B cell (primary cell): ENCODE data around the gene MTERF2. TPM values are rescaled to one million over a fixed set of nuclear protein-coding genes. Genes with fewer than 3 reads are reported as not detected.

Experiments
- ATAC-seq: fragments of 200-7000 bp; cut with Tn5 transposase; one replicate; pipeline ENCODE4 v1.10.0; 2021; ENCODE audit warnings: low read depth, mild to moderate bottlenecking, moderate number of reproducible peaks, moderate library complexity
- CTCF ChIA-PET: fragments of 350-600 bp; sonication (Branson Sonifier 250); formaldehyde crosslinking; loops from one replicate; lab custom pipeline; 2021; ENCODE audit warnings: antibody characterized with exemption, inconsistent platforms; lab: Charles Lee
- POLR2A ChIA-PET: fragments of 350-600 bp; sonication (Branson Sonifier 250); formaldehyde crosslinking; loops from one replicate; lab custom pipeline; 2021; ENCODE audit warnings: antibody characterized with exemption; lab: Charles Lee
- DNase-seq: peaks from one replicate; pipeline ENCODE4 v3.0.0; 2013
- H2AFZ ChIP-seq: 2 replicates; pipeline ENCODE4 v1.6.1; 2012; ENCODE audit warnings: mild to moderate bottlenecking, low read depth, low read length; ENCODE audit not compliant: insufficient read depth, poor library complexity, severe bottlenecking
- H3K27ac ChIP-seq, 2 donors: 1 replicate in 1 of 2; 2 replicates in 1 of 2; pipeline ENCODE4 v1.5.1; 2012 to 2013; ENCODE audit warnings: low read length in 2 of 2, mild to moderate bottlenecking in 2 of 2, moderate library complexity in 1 of 2
- H3K27me3 ChIP-seq, 4 experiments: fragments of 200-600 bp in 1 of 4; sonication (generic) in 1 of 4; replicated peaks in 1 of 4; 1 replicate in 2 of 4; 2 replicates in 2 of 4; pipeline versions ENCODE4 v1.6.1 to v1.7.0; 2013 to 2016; ENCODE audit warnings: low read length in 3 of 4, mild to moderate bottlenecking in 2 of 4, mixed read lengths in 1 of 4, moderate library complexity in 1 of 4; ENCODE audit not compliant: insufficient read depth in 4 of 4, control insufficient read depth in 3 of 4; ENCODE audit errors: control extremely low read depth in 1 of 4
- H3K36me3 ChIP-seq, 2 experiments: replicated peaks in 1 of 2; 1 replicate in 1 of 2; 2 replicates in 1 of 2; pipeline versions ENCODE4 v1.6.1 to v1.7.1; 2013; ENCODE audit warnings: low read length in 1 of 2; ENCODE audit not compliant: insufficient read depth in 2 of 2, control insufficient read depth in 1 of 2; ENCODE audit errors: control extremely low read depth in 1 of 2, extremely low read depth in 1 of 2
- H3K4me1 ChIP-seq, 2 donors: fragments of 200-600 bp in 1 of 2; sonication (generic) in 1 of 2; 1 replicate in 1 of 2; 2 replicates in 1 of 2; pipeline versions ENCODE4 v1.5.1 to v1.6.1; 2013 to 2017; ENCODE audit warnings: low read length in 2 of 2; ENCODE audit not compliant: control insufficient read depth in 2 of 2, insufficient read depth in 2 of 2
- H3K4me2 ChIP-seq: replicated peaks from 2 replicates; pipeline ENCODE3; 2012; ENCODE audit warnings: mild to moderate bottlenecking, low read depth, low read length; ENCODE audit not compliant: poor library complexity, severe bottlenecking
- H3K4me3 ChIP-seq, 5 experiments: fragments of 200-600 bp in 1 of 5; sonication (generic) in 1 of 5; 1 replicate in 3 of 5; 2 replicates in 2 of 5; pipeline versions ENCODE4 v1.5.1 to v1.7.0; 2011 to 2016; ENCODE audit warnings: low read length in 4 of 5, mild to moderate bottlenecking in 4 of 5, low read depth in 2 of 5, control low read depth in 1 of 5, moderate library complexity in 1 of 5; ENCODE audit not compliant: insufficient read depth in 1 of 5; ENCODE audit errors: control extremely low read depth in 1 of 5, extremely low read depth in 1 of 5
- H3K79me2 ChIP-seq: fragments of 200-600 bp; sonication (generic); one replicate; pipeline ENCODE4 v1.6.0; 2016; ENCODE audit warnings: low read length; ENCODE audit not compliant: control insufficient read depth, insufficient read depth
- H3K9ac ChIP-seq: fragments of 200-600 bp; sonication (generic); 2 replicates; pipeline ENCODE4 v1.6.1; 2017; ENCODE audit warnings: mild to moderate bottlenecking, low read length, moderate library complexity
- H3K9me3 ChIP-seq, 3 donors: one replicate each; pipeline versions ENCODE4 v1.6.1 to v1.7.1; 2013; ENCODE audit warnings: low read length in 2 of 3; ENCODE audit not compliant: control insufficient read depth in 2 of 3, insufficient read depth in 1 of 3; ENCODE audit errors: control extremely low read depth in 1 of 3
- H4K20me1 ChIP-seq: 2 replicates; pipeline ENCODE4 v1.6.0; 2012; ENCODE audit warnings: mild to moderate bottlenecking, low read length; ENCODE audit not compliant: insufficient read depth, control insufficient read depth, poor library complexity, severe bottlenecking
- H3K27ac Mint-ChIP-seq: one replicate; pipeline ENCODE4 v1.8.0; 2021; ENCODE audit warnings: mixed read lengths
- H3K27me3 Mint-ChIP-seq: one replicate; pipeline ENCODE4 v1.8.0; 2021; ENCODE audit warnings: mixed read lengths
- H3K4me1 Mint-ChIP-seq: one replicate; pipeline ENCODE4 v1.8.0; 2021; ENCODE audit warnings: mixed read lengths
- H3K4me3 Mint-ChIP-seq: one replicate; pipeline ENCODE4 v1.8.0; 2021; ENCODE audit warnings: mixed read lengths
- H3K9me3 Mint-ChIP-seq: one replicate; pipeline ENCODE4 v1.8.0; 2022; ENCODE audit warnings: mixed read lengths; ENCODE audit not compliant: insufficient read depth
- CTCF ChIP-seq: fragments of 200-600 bp; IDR thresholded peaks from one replicate; pipeline ENCODE4 v1.8.0; 2022; ENCODE audit warnings: antibody characterized with exemption, mild to moderate bottlenecking
- EZH2 ChIP-seq: IDR thresholded peaks from 2 replicates; pipeline ENCODE4 v1.6.1; 2012; ENCODE audit warnings: borderline replicate concordance, low read depth, mild to moderate bottlenecking, moderate library complexity, low read length; ENCODE audit not compliant: insufficient read depth, poor library complexity, severe bottlenecking
- WGBS: methylation state at CpG from one replicate; pipeline ENCODE4 v1.1.5; 2013; ENCODE audit warnings: missing lambda C conversion rate; ENCODE audit not compliant: insufficient coverage; 5-methylcytosine and 5-hydroxymethylcytosine counted together
- intact Hi-C: fragments of 100-400 bp; cut with micrococcal nuclease; formaldehyde crosslinking; loops from one replicate; pipeline ENCODE4 v1.10.0; 2022
- polyA plus RNA-seq: library from polyadenylated mRNA; depleted of rRNA; stranded (reverse); fragments of >200 nt; gene quantifications from 2 replicates; pipeline ENCODE4 v1.2.3, GENCODE V29; 2012
- total RNA-seq, 2 donors: library from RNA; stranded (reverse); fragments of 120-200 nt in 1 of 2; gene quantifications; 1 replicate in 1 of 2; 2 replicates in 1 of 2; pipeline versions ENCODE4 v1.2.3 to v1.2.4, GENCODE V29; 2013 to 2022

Gene MTERF2
- total and polyA plus RNA-seq, 2 donors (not counting 1 experiment from before 2014, with no cell fraction given) = 3.7 to 9.4 TPM

DNA sequence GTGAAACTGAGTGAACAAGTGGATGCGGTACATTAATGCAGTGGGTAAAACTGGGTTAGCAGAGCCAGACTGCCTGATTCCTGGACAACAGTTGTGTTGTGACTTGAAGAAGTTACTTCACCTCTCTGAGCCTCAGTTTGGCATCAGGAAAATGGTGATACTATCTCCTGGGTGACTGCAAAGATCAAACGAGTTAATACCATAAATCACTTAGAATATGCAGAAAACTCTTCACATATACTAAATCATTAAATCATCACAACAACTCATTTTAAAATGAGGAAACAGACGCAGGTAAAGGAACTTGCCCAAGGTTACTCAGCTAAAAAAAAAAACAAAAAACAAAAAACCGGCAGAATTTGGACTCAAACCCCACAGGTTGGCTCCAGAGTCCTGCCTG, 811 bp downstream of the MTERF2 start:
- H3K4me3 Mint-ChIP-seq = peak overlapping the region; percentile 95
- no peak overlapping the region for H3K27ac ChIP-seq
- DNase-seq (no peak), ATAC-seq (no peak)
- ChIA-PET CTCF (no interaction called here), POLR2A (interaction anchor here (1.0 to 1.7 kb wide), 2 partner anchors 30 to 629 kb away, joined by 4 read pairs; partner anchors contain the start of gene POLR3B)
- H3K79me2 ChIP-seq = no peaks in the 10 kb centered on the region
- no peaks in the 10 kb centered on the region for H3K36me3 ChIP-seq
- TF ChIP-seq EZH2 = no peak
- no peak for TF ChIP-seq CTCF
- H3K9me3 ChIP-seq = no peaks in the 10 kb centered on the region
- no peak overlapping the region for H3K27ac Mint-ChIP-seq
- H3K9ac ChIP-seq = peak overlapping the region; percentile 80
- peaks cover 28% of the 10 kb centered on the region for H3K4me1 Mint-ChIP-seq
- peak overlapping the region; percentile 80 to 91 (median 85) for H3K4me3 ChIP-seq
- H3K27me3 Mint-ChIP-seq = no peaks in the 10 kb centered on the region
- H3K4me2 ChIP-seq = peak overlapping the region; percentile 82
- no peaks in the 10 kb centered on the region for H3K9me3 Mint-ChIP-seq
- intact Hi-C loops = loop anchor here (1.0 kb wide), 2 partner anchors 12 to 629 kb away; partner anchors contain the start of gene POLR3B
- H3K4me1 ChIP-seq = peaks cover 13 to 16% of the 10 kb centered on the region in 2 donors
- no peaks in the 10 kb centered on the region for H4K20me1 ChIP-seq
- H3K27me3 ChIP-seq = no peaks in the 10 kb centered on the region
- peak overlapping the region; percentile 89 for H2AFZ ChIP-seq
- WGBS = 27% methylated on average over 3 of the region's 4 CpGs

DNA sequence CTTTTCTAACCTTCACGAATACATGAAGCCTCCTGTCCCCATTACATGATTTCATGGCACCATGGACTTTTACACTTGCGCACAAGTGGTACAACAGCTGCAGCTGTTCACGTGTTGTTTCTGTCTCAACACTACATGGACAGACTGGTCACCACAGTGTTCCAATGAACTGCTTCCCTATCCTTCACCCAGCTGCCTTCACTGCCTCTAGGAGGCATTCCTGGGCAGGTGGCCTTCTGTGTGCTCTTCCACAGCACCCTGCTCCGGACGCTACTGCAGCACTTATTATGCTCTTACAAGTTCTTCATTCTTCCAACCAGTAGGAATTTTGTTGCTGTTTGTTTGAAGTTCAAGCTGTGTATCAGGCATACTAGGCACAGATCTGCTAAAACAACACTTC, 1.5 kb downstream of the MTERF2 start:
- no peak overlapping the region for H3K27ac Mint-ChIP-seq
- Histone ChIP-seq H3K27ac (no peak overlapping the region), H3K4me2 (no peak overlapping the region), H3K79me2 (no peaks in the 10 kb centered on the region), H3K9me3 (no peaks in the 10 kb centered on the region), H3K4me1 (peaks cover 13 to 16% of the 10 kb centered on the region in 2 donors), H4K20me1 (no peaks in the 10 kb centered on the region), H3K9ac (no peak overlapping the region), H2AFZ (no peak overlapping the region), H3K4me3 (no peak overlapping the region), H3K27me3 (no peaks in the 10 kb centered on the region), H3K36me3 (no peaks in the 10 kb centered on the region)
- H3K27me3 Mint-ChIP-seq = no peaks in the 10 kb centered on the region
- POLR2A ChIA-PET = no interaction called here
- no peaks in the 10 kb centered on the region for H3K9me3 Mint-ChIP-seq
- H3K4me1 Mint-ChIP-seq = peaks cover 28% of the 10 kb centered on the region
- CTCF ChIA-PET = no interaction called here
- intact Hi-C loops = no loop called here
- no peak for DNase-seq
- TF ChIP-seq CTCF (no peak), EZH2 (no peak)
- H3K4me3 Mint-ChIP-seq = peak overlapping the region; percentile 9
- ATAC-seq = no peak
- 100% methylated on average over 3 of the region's 5 CpGs for WGBS
